Hypothalamus (tissue), 51 donors: ENCODE results near the gene SHISA6.
"Not testable (repeated sequence)": the region's sequence is repeated elsewhere in the genome, so short reads cannot be mapped to it uniquely, and the experiment has no call there.

Experiments
- DNase-seq, 51 donors: peaks; one replicate each; lab custom pipeline; 2025; lab: John Stamatoyannopoulos, UW

Gene SHISA6

DNA sequence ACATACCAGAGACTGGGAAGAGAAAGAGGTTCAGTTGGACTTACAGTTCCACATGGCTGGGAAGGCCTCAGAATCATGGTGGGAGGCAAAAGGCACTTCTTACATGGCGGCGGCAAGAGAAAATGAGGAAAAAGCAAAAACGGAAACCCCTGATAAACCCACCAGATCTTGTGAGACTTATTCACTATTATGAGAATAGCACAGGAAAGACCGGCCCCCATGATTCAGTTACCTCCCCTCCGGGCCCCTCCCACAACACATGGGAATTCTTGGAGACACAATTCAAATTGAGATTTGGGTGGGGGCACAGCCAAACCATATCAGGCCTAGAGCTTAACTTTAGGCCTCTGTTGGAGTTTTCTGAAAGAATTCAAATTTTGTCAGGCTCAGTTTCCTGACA, 60.9 kb downstream of the SHISA6 start:
- not testable (repeated sequence) for DNase-seq

GRCh38 chr17:11302401-11303186, 61.6 kb downstream of the SHISA6 start:
- no peak for DNase-seq

GRCh38 chr17:11303773-11304394, 62.9 kb downstream of the SHISA6 start:
- no peak for DNase-seq

GRCh38 chr17:11304568-11304967, 63.6 kb downstream of the SHISA6 start:
- DNase-seq, result no peak

GRCh38 chr17:11305524-11305923, 64.5 kb downstream of the SHISA6 start:
- DNase-seq, result no peak

DNA sequence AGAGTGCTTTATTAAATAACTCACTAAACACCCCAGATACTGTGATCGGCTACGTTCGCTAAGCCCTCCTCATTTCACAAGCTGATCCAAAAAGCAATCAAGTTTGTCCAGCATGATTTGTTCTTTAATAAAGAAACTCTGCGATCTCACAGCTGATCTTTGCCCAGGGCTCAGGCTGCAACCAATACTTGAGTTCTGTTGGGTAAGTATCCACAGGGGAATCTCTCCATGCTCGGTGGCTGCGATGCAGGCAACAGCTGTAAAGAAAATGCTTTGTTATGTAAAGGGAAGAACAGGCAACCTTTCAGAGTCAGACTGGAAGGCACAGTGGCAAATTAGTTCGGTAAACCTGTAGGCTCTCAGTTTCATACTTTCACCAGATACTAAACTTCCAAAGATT, 67.5 kb downstream of the SHISA6 start:
- no peak for DNase-seq

DNA sequence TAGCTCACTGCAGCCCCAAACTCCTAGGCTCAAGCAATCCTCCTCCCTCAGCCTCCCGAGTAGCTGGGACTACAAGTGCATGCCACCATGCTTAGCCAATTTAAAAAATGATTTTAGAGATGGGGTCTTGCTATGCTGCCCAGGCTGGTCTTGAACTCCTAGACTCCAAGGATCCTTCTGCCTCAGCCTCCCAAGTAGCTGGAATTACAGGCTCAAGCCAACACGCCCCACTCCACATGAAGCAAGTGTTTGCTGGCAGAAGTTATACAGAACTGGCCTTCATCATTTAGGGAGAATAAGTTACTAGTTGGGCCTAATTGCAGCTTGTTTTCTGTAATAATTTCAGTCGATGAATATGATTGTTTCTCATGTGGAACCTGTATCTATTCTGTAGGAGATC, 68.0 kb downstream of the SHISA6 start:
- DNase-seq, result no peak

DNA sequence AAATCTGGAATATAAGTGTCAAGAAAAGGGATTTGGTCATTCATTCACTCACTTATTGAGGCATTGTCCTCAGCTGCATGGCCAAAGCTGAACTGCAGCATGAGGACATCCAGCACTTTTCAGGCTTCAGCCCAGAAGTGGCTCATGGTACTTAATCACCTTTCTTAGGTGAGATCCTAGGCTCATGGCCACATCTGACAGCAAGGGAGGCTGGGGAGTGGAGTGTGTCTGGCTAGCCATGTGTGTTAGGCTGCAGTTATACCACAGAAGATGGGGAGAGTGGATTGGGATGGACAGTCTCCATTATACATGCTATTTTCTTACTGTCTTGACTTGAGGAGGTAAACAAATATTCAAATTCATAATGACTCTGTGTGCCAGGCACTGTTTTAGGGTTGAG, 68.8 kb downstream of the SHISA6 start:
- DNase-seq, result no peak

DNA sequence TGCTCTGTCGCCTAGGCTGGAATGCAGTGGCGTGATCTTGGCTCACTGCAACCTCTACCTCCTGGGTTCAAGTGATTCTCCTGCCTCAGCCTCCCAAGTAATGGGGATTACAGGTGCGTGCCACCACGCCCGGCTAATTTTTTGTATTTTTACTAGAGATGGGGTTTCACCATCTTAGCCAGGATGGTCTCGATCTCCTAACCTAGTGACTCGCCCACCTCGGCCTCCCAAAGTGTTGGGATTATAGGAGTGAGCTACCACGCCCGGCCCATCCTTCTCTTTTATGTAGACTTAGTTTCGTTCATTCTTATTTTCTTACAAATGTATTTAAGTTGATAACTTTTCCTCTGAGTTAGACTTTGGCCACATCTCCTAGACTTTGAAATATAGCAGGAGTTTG, 75.4 kb downstream of the SHISA6 start:
- DNase-seq, result not testable (repeated sequence)

DNA sequence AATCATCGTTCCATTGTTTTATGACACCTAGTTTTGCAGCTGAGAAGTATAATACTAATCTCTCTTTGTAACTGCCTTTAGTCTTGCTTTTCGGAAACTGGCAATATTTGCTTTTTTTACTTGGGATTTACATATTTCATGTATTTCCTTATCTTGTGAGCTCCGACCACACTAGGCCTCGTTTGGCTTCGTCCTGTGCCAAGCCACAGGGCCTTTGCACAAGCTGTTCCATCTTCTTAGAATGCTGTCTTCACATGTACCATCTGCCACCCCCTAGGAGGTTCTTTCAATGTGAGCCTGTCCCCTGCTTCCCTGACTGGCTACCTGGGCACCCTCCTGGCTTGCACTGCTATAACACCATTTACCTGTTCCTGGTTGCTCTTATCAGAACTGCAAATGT, 77.2 kb downstream of the SHISA6 start:
- no peak for DNase-seq

GRCh38 chr17:11319894-11320293, 78.9 kb downstream of the SHISA6 start:
- DNase-seq, result no peak

DNA sequence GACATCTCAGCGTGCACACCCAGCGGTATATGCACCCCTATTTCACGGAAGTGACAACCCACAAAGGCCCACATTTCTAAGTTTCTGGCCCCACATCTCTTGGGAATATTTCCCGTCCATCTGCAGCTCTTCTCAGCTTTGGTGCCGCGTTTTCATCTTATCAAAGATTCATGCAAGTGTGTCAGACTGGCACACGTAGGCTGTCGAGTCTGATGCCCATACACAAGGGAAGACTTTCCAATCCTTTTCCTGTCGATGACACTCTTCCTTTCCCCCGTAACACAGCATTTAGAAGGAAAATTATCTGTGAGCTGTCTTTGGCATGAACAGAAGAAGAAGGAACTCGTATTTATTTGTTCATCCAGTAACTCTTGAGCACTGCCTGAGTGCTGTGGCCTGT, 83.0 kb downstream of the SHISA6 start:
- DNase-seq, result no peak

- DNase-seq, result no peak
These were observed 83.9 kb downstream of the SHISA6 start for GRCh38 chr17:11324846-11325420.

- DNase-seq, result no peak
These were observed 85.5 kb downstream of the SHISA6 start for GRCh38 chr17:11326492-11326891.

GRCh38 chr17:11328770-11329169, 87.8 kb downstream of the SHISA6 start:
- no peak for DNase-seq

- no peak for DNase-seq
These were observed 89.0 kb downstream of the SHISA6 start for GRCh38 chr17:11330006-11330405.

- no peak for DNase-seq
These were observed 89.8 kb downstream of the SHISA6 start for GRCh38 chr17:11330826-11331225.

- peak in 2 of 51 donors; percentile 6 to 52 for DNase-seq
These were observed 90.8 kb downstream of the SHISA6 start for GRCh38 chr17:11331547-11332513.

GRCh38 chr17:11332706-11333105, 91.7 kb downstream of the SHISA6 start:
- peak in 21 of 51 donors; percentile 4 to 52 (median 25) for DNase-seq

GRCh38 chr17:11334493-11334892, 93.5 kb downstream of the SHISA6 start:
- no peak for DNase-seq

GRCh38 chr17:11336290-11336689, 95.3 kb downstream of the SHISA6 start:
- no peak for DNase-seq
